SK-N-SH (cell line): ENCODE results near the gene MCTS1.

Source experiments
- FOXM1 ChIP-seq: IDR thresholded peaks from 2 replicates; pipeline ENCODE4 v1.4.0; 2012; ENCODE audit warnings: low read depth, mild to moderate bottlenecking
- MXI1 ChIP-seq: IDR thresholded peaks from 2 replicates; pipeline ENCODE4 v1.6.1; 2012; ENCODE audit warnings: mild to moderate bottlenecking, low read depth, low read length, improper control_type of control experiment
- POLR2AphosphoS5 ChIP-seq: IDR thresholded peaks from 2 replicates; pipeline ENCODE4 v1.6.1; 2012; ENCODE audit warnings: low read depth, low read length
- RFX5 ChIP-seq: IDR thresholded peaks from 2 replicates; pipeline ENCODE4 v1.6.1; 2012; ENCODE audit warnings: mild to moderate bottlenecking, improper control_type of control experiment, low read length
- TAF1 ChIP-seq: IDR thresholded peaks from 2 replicates; pipeline ENCODE4 v1.6.1; 2012; ENCODE audit warnings: low read depth, mild to moderate bottlenecking, low read length, moderate library complexity, borderline replicate concordance
- TF ChIP-seq, protein P1 (sequence below): fragments of 200-600 bp; sonication (generic); IDR thresholded peaks from 2 replicates; pipeline ENCODE4 v1.6.1; 2017; ENCODE audit warnings: antibody characterized with exemption, mild to moderate bottlenecking, moderate library complexity
- TF ChIP-seq, protein P2 (sequence below): IDR thresholded peaks from 2 replicates; pipeline ENCODE4 v1.4.0; 2012; ENCODE audit warnings: low read depth, borderline replicate concordance

DNA sequence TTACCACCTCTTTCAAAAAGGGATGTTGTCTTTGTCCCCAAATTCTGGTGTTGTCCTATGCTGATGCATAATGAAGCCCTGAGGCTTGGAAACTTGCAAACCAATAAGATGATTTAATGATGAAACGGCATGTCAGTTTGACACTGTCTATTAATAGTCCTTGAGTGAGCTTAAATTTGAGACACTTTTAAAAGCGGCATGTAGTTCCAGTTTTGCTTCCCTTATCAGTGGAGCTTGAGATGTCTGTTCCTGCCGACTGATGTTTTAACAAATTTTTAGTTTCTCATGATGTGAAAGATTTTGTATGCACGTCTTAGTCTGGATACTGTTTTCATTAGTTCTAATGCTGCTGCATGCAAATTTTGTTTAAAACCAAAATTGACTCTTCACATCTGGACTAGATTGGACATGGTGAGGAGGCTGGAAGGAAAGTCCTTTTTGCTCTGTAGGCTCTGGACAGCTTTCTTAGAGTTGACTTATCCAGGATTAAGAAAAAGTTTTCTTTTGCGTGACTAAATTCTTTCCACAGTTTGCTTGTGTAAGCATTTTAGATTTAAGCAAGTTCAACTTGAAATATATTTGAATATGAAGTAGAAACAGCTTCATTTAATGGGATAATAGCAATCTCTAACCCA, 14.2 kb downstream of the MCTS1 start:
- TF ChIP-seq, protein P1, sequence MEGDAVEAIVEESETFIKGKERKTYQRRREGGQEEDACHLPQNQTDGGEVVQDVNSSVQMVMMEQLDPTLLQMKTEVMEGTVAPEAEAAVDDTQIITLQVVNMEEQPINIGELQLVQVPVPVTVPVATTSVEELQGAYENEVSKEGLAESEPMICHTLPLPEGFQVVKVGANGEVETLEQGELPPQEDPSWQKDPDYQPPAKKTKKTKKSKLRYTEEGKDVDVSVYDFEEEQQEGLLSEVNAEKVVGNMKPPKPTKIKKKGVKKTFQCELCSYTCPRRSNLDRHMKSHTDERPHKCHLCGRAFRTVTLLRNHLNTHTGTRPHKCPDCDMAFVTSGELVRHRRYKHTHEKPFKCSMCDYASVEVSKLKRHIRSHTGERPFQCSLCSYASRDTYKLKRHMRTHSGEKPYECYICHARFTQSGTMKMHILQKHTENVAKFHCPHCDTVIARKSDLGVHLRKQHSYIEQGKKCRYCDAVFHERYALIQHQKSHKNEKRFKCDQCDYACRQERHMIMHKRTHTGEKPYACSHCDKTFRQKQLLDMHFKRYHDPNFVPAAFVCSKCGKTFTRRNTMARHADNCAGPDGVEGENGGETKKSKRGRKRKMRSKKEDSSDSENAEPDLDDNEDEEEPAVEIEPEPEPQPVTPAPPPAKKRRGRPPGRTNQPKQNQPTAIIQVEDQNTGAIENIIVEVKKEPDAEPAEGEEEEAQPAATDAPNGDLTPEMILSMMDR = no peak
- no peak for TF ChIP-seq POLR2AphosphoS5
- TF ChIP-seq FOXM1 = no peak
- TF ChIP-seq RFX5 = no peak
- no peak for TF ChIP-seq TAF1
- TF ChIP-seq, protein P2, sequence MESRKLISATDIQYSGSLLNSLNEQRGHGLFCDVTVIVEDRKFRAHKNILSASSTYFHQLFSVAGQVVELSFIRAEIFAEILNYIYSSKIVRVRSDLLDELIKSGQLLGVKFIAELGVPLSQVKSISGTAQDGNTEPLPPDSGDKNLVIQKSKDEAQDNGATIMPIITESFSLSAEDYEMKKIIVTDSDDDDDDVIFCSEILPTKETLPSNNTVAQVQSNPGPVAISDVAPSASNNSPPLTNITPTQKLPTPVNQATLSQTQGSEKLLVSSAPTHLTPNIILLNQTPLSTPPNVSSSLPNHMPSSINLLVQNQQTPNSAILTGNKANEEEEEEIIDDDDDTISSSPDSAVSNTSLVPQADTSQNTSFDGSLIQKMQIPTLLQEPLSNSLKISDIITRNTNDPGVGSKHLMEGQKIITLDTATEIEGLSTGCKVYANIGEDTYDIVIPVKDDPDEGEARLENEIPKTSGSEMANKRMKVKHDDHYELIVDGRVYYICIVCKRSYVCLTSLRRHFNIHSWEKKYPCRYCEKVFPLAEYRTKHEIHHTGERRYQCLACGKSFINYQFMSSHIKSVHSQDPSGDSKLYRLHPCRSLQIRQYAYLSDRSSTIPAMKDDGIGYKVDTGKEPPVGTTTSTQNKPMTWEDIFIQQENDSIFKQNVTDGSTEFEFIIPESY = no peak
- TF ChIP-seq MXI1 = no peak
